ENCODE results near the gene PTPN2.
A peak's percentile ranks its signal among the peaks of the same experiment; 100 is the strongest.

The PTPN2 gene

GRCh38 chr18:12844391-12844790 lies 39.6 kb downstream of the PTPN2 start:
- Histone ChIP-seq H3K27me3 (ENCODE audit: insufficient read depth, low read length) (no peaks in the 10 kb centered on the region), H3K79me1 (ENCODE audit: low read length) (no peaks in the 10 kb centered on the region), H3K79me2 (ENCODE audit: control insufficient read depth, insufficient read depth, low read length, poor library complexity) (no peaks in the 10 kb centered on the region), H3K9me3 (ENCODE audit: insufficient read depth, low read depth, low read length) (no peaks in the 10 kb centered on the region), H3K9ac (ENCODE audit: low read length) (no peak overlapping the region), H3K4me3 (ENCODE audit: low read depth, low read length) (no peak overlapping the region), H2BK12ac (ENCODE audit: low read length) (no peak overlapping the region), H4K8ac (ENCODE audit: low read depth, low read length) (no peak overlapping the region), H3K4me2 (ENCODE audit: low read length) (no peak overlapping the region), H3K14ac (ENCODE audit: low read length) (no peak overlapping the region), H2AFZ (ENCODE audit: insufficient read depth, low read length, poor library complexity) (no peak overlapping the region), H2AK5ac (ENCODE audit: low read length) (no peak overlapping the region), H3K4me1 (ENCODE audit: control insufficient read depth in 1 of 2, insufficient read depth in 2 of 2, low read length in 2 of 2) (peaks cover 3 to 4% of the 10 kb centered on the region in 2 experiments), H3K23ac (ENCODE audit: low read length) (no peak overlapping the region), H2BK120ac (ENCODE audit: insufficient read depth, low read length, poor library complexity) (no peak overlapping the region), H3K27ac (ENCODE audit: low read depth, low read length) (no peak overlapping the region), H3K4ac (ENCODE audit: low read depth, low read length) (no peak overlapping the region), H4K91ac (ENCODE audit: low read depth, low read length) (no peak overlapping the region), H3K18ac (ENCODE audit: low read length) (no peak overlapping the region), H4K12ac (ENCODE audit: low read depth, low read length) (no peak overlapping the region), H3K36me3 (ENCODE audit: control insufficient read depth in 1 of 2, insufficient read depth in 2 of 2, low read length in 2 of 2) (peaks cover 0 to 2% of the 10 kb centered on the region in 2 experiments), H2BK5ac (ENCODE audit: low read depth, low read length, poor library complexity) (no peak overlapping the region)
- no peak for DNase-seq
- WGBS (ENCODE audit: extremely low coverage, insufficient coverage, insufficient read length): no CpG with 5 or more reads among the region's 2 CpGs

DNA sequence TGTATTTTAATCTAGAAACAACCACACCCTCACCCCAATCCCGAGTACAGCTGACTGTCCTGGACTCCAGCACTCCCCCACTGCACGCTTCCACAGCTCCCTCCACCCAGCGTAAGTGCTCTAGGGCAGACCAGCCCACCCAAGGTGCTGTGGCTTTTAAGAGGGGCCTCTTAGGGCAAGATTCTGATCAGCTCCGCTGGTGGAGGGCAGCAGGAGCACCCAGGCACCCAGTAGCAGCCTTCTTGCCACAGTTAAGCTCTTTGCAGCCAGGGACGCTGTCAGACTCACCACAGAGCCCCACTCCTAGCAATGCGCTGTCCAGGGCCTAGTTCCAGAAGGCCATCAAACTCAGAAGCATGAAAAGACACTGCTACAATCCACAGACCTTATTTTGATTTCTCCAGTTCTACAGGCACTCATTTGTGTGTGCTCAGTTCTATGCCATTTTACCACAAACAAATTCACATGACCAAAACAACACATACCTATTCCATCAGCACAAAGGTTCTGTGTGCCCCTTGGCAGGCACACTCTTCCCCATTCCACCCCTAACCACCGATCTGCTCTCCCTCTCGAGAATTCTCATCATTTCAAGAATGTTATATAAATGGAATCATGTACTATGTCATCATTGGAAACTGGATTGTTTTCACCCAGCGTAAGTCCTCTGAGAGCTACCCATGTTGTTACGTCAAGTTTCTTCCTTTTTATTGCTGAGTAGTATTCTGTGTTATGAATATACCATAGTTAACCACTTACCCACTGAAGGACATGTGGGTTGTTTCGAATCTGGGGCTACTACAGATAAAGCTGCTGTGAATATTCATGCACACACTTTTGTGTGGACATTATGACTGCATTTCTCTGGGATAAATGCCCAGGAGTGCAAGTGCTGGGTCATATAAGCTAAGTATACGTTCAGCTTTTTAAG lies 40.4 kb downstream of the PTPN2 start:
- no peak overlapping the region for H3K4me3 ChIP-seq (ENCODE audit: low read depth, low read length)

DNA sequence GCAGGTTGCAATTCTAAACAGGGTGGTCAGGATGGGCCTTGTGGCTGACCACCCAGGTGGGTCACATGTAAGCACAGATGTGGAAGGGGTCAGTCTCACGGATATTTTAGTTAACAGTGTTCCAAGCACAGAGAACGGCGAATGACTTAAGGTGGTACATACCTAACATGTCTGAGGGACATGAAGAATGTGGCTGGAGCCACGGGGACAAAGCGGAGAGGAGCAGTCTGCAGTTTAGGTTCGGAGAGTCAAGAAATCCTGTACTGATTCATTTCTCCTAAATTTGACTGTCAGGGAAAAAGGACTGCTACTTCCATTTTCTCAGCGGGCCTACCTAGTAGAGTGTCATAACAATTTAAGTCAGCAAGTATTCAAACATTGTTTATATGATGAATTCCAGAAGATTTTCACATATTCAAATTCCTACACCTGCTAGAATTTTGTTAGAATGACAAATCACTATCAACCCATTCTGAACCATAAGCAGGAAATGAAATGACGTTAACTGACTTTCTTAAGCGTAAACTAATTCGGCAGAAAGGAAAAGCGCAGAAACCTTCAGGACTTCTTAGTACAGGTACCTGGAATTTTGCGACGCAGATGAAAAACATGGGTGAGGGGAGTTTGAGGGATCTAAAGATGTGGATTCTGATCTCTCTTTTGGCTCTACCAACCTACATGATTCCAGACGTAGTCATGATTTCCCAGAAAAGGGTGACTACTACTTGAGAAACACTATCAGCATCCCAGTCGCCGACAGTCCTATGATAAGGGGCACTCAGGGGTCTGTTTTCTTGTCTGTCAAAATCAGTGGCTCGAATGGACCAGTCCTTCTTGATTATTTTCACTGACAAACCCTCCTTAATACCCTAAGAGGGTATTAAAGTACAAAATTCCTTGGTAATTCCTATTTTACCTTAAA lies 41.3 kb downstream of the PTPN2 start:
- Histone ChIP-seq H3K14ac (ENCODE audit: low read length) (no peak overlapping the region), H3K4ac (ENCODE audit: low read depth, low read length) (no peak overlapping the region), H3K27ac (ENCODE audit: low read depth, low read length) (no peak overlapping the region), H3K4me3 (ENCODE audit: low read depth, low read length) (no peak overlapping the region), H4K91ac (ENCODE audit: low read depth, low read length) (no peak overlapping the region), H3K27me3 (ENCODE audit: insufficient read depth, low read length) (no peaks in the 10 kb centered on the region), H3K4me1 (ENCODE audit: control insufficient read depth in 1 of 2, insufficient read depth in 2 of 2, low read length in 2 of 2) (peaks cover 7% of the 10 kb centered on the region in 2 experiments), H2BK5ac (ENCODE audit: low read depth, low read length, poor library complexity) (no peak overlapping the region), H2BK12ac (ENCODE audit: low read length) (no peak overlapping the region), H3K23ac (ENCODE audit: low read length) (no peak overlapping the region), H3K18ac (ENCODE audit: low read length) (no peak overlapping the region), H3K79me2 (ENCODE audit: control insufficient read depth, insufficient read depth, low read length, poor library complexity) (no peaks in the 10 kb centered on the region), H2BK120ac (ENCODE audit: insufficient read depth, low read length, poor library complexity) (no peak overlapping the region), H2AK5ac (ENCODE audit: low read length) (no peak overlapping the region), H3K9ac (ENCODE audit: low read length) (no peak overlapping the region), H4K12ac (ENCODE audit: low read depth, low read length) (no peak overlapping the region), H3K4me2 (ENCODE audit: low read length) (no peak overlapping the region), H2AFZ (ENCODE audit: insufficient read depth, low read length, poor library complexity) (no peak overlapping the region), H3K79me1 (ENCODE audit: low read length) (no peaks in the 10 kb centered on the region), H3K36me3 (ENCODE audit: control insufficient read depth in 1 of 2, insufficient read depth in 2 of 2, low read length in 2 of 2) (peaks cover 0 to 2% of the 10 kb centered on the region in 2 experiments), H4K8ac (ENCODE audit: low read depth, low read length) (no peak overlapping the region), H3K9me3 (ENCODE audit: insufficient read depth, low read depth, low read length) (no peaks in the 10 kb centered on the region)
- peak; percentile 16 to 58 for DNase-seq
- WGBS (ENCODE audit: extremely low coverage, insufficient coverage, insufficient read length): no CpG with 5 or more reads among the region's 17 CpGs

More for the DNA sequence above, 40.4 kb downstream of the PTPN2 start:
- H2BK12ac ChIP-seq (ENCODE audit: low read length): no peak overlapping the region
- peak in 1 of 2 donors; percentile 58 for DNase-seq
- H4K91ac ChIP-seq (ENCODE audit: low read depth, low read length): no peak overlapping the region
- H3K4me2 ChIP-seq (ENCODE audit: low read length): no peak overlapping the region
- no peaks in the 10 kb centered on the region for H3K79me1 ChIP-seq (ENCODE audit: low read length)
- H2BK5ac ChIP-seq (ENCODE audit: low read depth, low read length, poor library complexity): no peak overlapping the region
- H3K23ac ChIP-seq (ENCODE audit: low read length): no peak overlapping the region
- H3K27me3 ChIP-seq (ENCODE audit: insufficient read depth, low read length): no peaks in the 10 kb centered on the region
- H3K79me2 ChIP-seq (ENCODE audit: control insufficient read depth, insufficient read depth, low read length, poor library complexity): no peaks in the 10 kb centered on the region
- H2AK5ac ChIP-seq (ENCODE audit: low read length): no peak overlapping the region
- no peak overlapping the region for H3K9ac ChIP-seq (ENCODE audit: low read length)
- H4K12ac ChIP-seq (ENCODE audit: low read depth, low read length): no peak overlapping the region
- H3K36me3 ChIP-seq (ENCODE audit: control insufficient read depth in 1 of 2, insufficient read depth in 2 of 2, low read length in 2 of 2): peaks cover 0 to 2% of the 10 kb centered on the region in 2 experiments
- H3K27ac ChIP-seq (ENCODE audit: low read depth, low read length): no peak overlapping the region
- no peaks in the 10 kb centered on the region for H3K9me3 ChIP-seq (ENCODE audit: insufficient read depth, low read depth, low read length)
- no peak overlapping the region for H3K4ac ChIP-seq (ENCODE audit: low read depth, low read length)
- H2BK120ac ChIP-seq (ENCODE audit: insufficient read depth, low read length, poor library complexity): no peak overlapping the region
- H2AFZ ChIP-seq (ENCODE audit: insufficient read depth, low read length, poor library complexity): no peak overlapping the region
- H3K18ac ChIP-seq (ENCODE audit: low read length): no peak overlapping the region
- H3K4me1 ChIP-seq (ENCODE audit: control insufficient read depth in 1 of 2, insufficient read depth in 2 of 2, low read length in 2 of 2): peaks cover 3 to 4% of the 10 kb centered on the region in 2 experiments
- no peak overlapping the region for H4K8ac ChIP-seq (ENCODE audit: low read depth, low read length)
- no peak overlapping the region for H3K14ac ChIP-seq (ENCODE audit: low read length)
- no CpG with 5 or more reads among the region's 12 CpGs for WGBS (ENCODE audit: extremely low coverage, insufficient coverage, insufficient read length)

DNA sequence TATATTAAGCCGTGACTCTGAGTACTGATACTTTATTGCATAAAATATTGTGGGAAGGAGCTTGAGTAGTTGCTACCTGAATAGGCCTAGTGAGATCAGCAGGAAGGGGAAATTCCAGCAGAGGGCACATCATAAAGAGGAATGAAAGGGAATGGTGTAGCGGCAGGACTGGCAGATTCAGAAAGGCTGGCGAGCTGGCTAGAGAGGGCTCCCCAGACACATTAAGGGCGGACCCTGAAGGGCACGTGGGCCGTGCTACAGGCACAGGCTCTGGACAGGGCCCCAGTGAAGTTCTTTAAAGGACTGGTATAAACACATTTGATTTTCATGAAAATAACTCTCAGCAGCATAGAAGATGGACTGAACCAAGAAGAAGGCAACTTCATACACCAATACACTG lies 43.0 kb downstream of the PTPN2 start:
- H3K18ac ChIP-seq (ENCODE audit: low read length): no peak overlapping the region
- no peaks in the 10 kb centered on the region for H3K9me3 ChIP-seq (ENCODE audit: insufficient read depth, low read depth, low read length)
- H3K23ac ChIP-seq (ENCODE audit: low read length): no peak overlapping the region
- no peak overlapping the region for H4K12ac ChIP-seq (ENCODE audit: low read depth, low read length)
- H3K14ac ChIP-seq (ENCODE audit: low read length): no peak overlapping the region
- H2AK5ac ChIP-seq (ENCODE audit: low read length): no peak overlapping the region
- peaks cover 0 to 2% of the 10 kb centered on the region in 2 experiments for H3K36me3 ChIP-seq (ENCODE audit: control insufficient read depth in 1 of 2, insufficient read depth in 2 of 2, low read length in 2 of 2)
- H3K4me3 ChIP-seq (ENCODE audit: low read depth, low read length): no peak overlapping the region
- no peak overlapping the region for H4K8ac ChIP-seq (ENCODE audit: low read depth, low read length)
- DNase-seq: no peak
- H2BK120ac ChIP-seq (ENCODE audit: insufficient read depth, low read length, poor library complexity): no peak overlapping the region
- H2BK12ac ChIP-seq (ENCODE audit: low read length): no peak overlapping the region
- H3K79me1 ChIP-seq (ENCODE audit: low read length): no peaks in the 10 kb centered on the region
- no peak overlapping the region for H2BK5ac ChIP-seq (ENCODE audit: low read depth, low read length, poor library complexity)
- H3K9ac ChIP-seq (ENCODE audit: low read length): no peak overlapping the region
- H3K79me2 ChIP-seq (ENCODE audit: control insufficient read depth, insufficient read depth, low read length, poor library complexity): no peaks in the 10 kb centered on the region
- H3K4me2 ChIP-seq (ENCODE audit: low read length): no peak overlapping the region
- H3K27ac ChIP-seq (ENCODE audit: low read depth, low read length): no peak overlapping the region
- no peak overlapping the region for H2AFZ ChIP-seq (ENCODE audit: insufficient read depth, low read length, poor library complexity)
- no peaks in the 10 kb centered on the region for H3K27me3 ChIP-seq (ENCODE audit: insufficient read depth, low read length)
- H3K4ac ChIP-seq (ENCODE audit: low read depth, low read length): no peak overlapping the region
- H4K91ac ChIP-seq (ENCODE audit: low read depth, low read length): no peak overlapping the region
- no CpG with 5 or more reads among the region's 6 CpGs for WGBS (ENCODE audit: extremely low coverage, insufficient coverage, insufficient read length)
- peaks cover 7% of the 10 kb centered on the region in 2 experiments for H3K4me1 ChIP-seq (ENCODE audit: control insufficient read depth in 1 of 2, insufficient read depth in 2 of 2, low read length in 2 of 2)

Data from trophoblast cell (in vitro differentiated cells and primary cell).